Measurements from ENCODE around the gene SLC25A19. TPM values are rescaled to one million over a fixed set of nuclear protein-coding genes. Genes with fewer than 3 reads are reported as not detected.
"Not testable (repeated sequence)": the region's sequence is repeated elsewhere in the genome, so short reads cannot be mapped to it uniquely, and the experiment has no call there.

The SLC25A19 gene
- total RNA-seq, 2 experiments from 2014 or later = 27.6 to 30.5 TPM

DNA sequence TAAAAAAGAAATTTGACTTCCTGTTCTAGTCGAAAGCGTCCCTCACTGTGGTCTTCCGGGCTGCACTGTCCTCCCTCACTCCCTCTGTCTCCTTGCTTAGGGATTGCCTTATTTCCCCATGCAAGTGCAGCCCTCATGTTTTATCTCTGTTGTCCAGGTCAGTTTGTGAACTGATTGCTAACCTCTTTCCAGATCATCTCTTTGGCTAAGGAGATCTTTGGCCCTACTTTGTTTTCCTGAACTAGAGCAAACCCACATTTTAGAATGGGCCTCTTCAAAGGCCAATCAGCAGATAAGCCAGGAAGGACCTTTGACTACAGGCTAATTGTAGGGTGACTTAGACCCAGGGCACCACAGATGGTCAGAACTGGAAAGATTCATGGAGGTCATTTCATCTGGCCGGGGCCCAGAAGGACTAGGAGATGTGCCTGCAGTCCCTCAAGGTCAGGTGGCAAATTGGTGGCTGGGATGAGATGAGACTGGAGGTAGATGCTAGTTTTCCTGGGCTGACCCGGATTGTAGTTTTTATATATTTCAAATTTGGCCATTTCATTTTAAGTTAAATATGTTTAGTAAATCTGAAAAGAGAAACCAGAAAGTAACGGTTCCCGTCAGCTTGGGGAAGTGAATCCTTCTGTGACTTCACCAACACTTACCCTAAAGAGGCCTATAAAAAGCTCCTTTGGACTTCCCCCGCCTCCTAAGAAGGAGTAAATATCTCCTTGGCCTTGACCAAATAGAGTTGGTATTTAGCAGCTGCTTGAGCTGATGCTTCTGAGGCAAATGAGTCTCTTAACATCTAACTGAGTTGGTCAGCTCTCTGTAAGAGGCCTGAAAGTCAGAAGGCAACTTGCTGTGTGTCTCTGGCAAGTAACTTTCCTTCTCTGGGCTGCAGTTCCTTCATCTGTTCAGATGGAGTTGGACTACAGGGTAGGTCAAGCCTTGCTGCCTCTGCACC is 6.2 kb upstream of the SLC25A19 start:
- Mint-ChIP-seq H3K4me3 (no peak overlapping the region), H3K4me1 (peaks cover 29% of the 10 kb centered on the region), H3K36me3 (ENCODE audit: low read depth) (peaks cover 1% of the 10 kb centered on the region), H3K9me3 (no peaks in the 10 kb centered on the region), H3K27ac (peak overlapping the region; percentile 80), H3K27me3 (no peaks in the 10 kb centered on the region)
- ChIA-PET POLR2A (interaction anchor here (0.8 kb wide), 1 partner anchor 85 kb away, joined by 4 read pairs; no protein-coding TSS in a partner anchor), CTCF (interaction anchor here (0.6 to 3.3 kb wide), 6 partner anchors 24 to 557 kb away, joined by 3 to 15 read pairs (median 3); partner anchors contain the start of genes JPT1 and MIF4GD)
- no peak for DNase-seq

DNA sequence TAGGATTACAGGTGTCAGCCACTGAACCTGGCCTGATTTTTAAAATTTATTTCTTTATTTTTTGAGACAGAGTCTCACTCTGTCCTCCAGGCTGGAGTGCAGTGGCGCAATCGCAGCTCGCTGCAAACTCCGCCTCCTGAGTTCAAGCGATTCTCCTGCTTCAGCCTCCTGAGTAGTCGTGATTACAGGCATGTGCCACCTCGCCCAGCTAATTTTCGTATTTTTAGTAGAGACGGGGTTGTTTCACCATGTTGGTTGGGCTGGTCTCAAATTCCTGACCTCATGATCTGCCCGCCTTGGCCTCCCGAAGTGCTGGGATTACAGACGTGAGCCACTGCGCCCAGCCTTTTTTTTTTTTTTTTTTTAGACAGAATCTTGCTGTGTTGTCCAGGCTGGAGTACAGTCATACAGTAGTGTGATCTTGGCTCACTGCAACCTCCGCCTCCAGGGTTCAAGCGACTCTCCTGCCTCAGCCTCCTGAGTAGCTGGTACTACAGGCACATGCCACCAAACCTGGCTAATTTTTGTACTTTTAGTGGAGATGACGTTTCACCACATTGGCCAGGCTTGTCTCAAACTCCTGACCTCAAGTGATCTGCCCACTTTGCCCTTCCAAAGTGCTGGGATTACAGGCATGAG is 3.7 kb upstream of the SLC25A19 start:
- ChIA-PET POLR2A (interaction anchor here (0.6 kb wide), 2 partner anchors 57 to 221 kb away, joined by 3 read pairs; no protein-coding TSS in a partner anchor), CTCF (interaction anchor here (0.6 kb wide), 1 partner anchor 107 kb away, joined by 4 read pairs; no protein-coding TSS in a partner anchor)
- H3K27me3 Mint-ChIP-seq; DNase-seq; H3K36me3 Mint-ChIP-seq (ENCODE audit: low read depth); H3K4me3 Mint-ChIP-seq; H3K27ac Mint-ChIP-seq; H3K9me3 Mint-ChIP-seq: not testable (repeated sequence)
- peaks cover 36% of the 10 kb centered on the region for H3K4me1 Mint-ChIP-seq

DNA sequence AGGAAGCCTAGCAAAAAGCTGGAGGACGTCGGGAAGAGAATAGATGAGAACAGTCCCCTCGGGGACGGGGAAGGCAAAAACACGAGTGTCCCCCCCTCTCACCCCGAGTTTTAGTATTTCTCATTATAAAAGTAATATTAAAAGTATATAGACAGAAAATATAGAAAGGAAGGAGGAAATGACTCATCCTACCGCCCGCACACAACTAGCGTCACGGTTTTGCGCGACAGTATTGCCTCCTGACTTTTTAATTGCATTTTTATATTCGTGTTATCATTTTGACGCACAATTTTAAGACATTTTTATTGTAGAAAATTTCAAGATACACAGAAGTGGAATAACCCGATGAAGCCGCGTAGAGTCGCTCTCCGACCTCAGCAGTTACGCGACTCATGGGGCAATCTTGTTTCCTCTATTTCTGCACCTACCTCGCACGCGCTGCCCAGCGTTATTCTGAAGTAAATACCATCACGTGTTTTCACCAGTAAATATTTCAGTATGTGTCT is 652 bp upstream of the SLC25A19 start:
- H3K4me1 Mint-ChIP-seq = peaks cover 24% of the 10 kb centered on the region
- no peaks in the 10 kb centered on the region for H3K27me3 Mint-ChIP-seq
- ChIA-PET CTCF (interaction anchor here (0.6 to 3.0 kb wide), 14 partner anchors 12 to 1187 kb away, joined by 3 to 50 read pairs (median 4); partner anchors contain the start of genes GGA3, MIF4GD and MRPS7), POLR2A (interaction anchor here (0.7 to 1.8 kb wide), 5 partner anchors 15 to 263 kb away, joined by 3 to 20 read pairs (median 5); partner anchors contain the start of gene MIF4GD)
- peak; percentile 73 for DNase-seq
- H3K9me3 Mint-ChIP-seq = no peaks in the 10 kb centered on the region
- H3K27ac Mint-ChIP-seq = peak overlapping the region; percentile 100
- peak overlapping the region; percentile 98 for H3K4me3 Mint-ChIP-seq
- peaks cover 8% of the 10 kb centered on the region for H3K36me3 Mint-ChIP-seq (ENCODE audit: low read depth)

DNA sequence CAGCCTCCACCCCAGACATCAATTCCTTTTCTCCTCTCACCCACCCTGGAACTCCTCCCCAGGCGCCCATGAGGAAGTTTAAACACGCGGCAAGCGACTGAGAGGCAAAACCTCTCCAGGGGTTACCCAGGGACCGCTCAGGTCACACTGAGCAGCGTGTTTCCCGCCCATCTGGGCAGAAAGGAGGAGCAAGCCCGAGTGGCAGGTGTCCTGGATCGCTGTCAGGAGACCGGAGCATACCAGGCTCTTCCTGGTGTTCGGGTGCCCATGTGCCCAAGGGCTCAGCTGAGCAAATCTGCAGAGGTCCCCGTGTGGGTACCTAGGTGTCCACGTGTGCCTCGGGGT is 491 bp downstream of the SLC25A19 start:
- H3K27me3 Mint-ChIP-seq = no peaks in the 10 kb centered on the region

DNA sequence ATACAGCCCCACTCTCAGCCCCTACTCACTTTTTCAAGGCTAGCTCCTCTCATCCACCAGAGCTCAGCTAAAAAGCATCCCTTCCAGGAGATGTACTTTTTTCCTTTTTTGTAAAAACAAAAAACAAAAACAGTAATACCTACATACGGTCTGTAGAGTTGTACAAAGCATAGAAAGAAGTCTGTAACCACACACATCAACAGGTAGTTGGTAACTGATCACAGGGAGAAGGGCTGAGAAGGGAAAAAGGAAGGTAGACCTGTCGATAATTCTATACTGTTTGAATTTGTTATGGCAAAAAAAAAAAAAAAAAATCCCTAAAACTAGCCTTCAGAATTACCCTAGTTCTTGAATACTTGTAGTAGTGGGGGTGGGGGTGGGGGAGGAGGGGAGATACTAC is 874 bp downstream of the SLC25A19 start:
- Mint-ChIP-seq H3K27ac (peak overlapping the region; percentile 100), H3K4me1 (peaks cover 21% of the 10 kb centered on the region), H3K9me3 (no peaks in the 10 kb centered on the region), H3K27me3 (no peaks in the 10 kb centered on the region), H3K4me3 (peak overlapping the region; percentile 98), H3K36me3 (ENCODE audit: low read depth) (peaks cover 15% of the 10 kb centered on the region)
- ChIA-PET POLR2A (interaction anchor here (1.8 kb wide), 1 partner anchor 18 kb away, joined by 20 read pairs; the partner anchor contains the start of gene MIF4GD), CTCF (interaction anchor here (0.6 to 3.0 kb wide), 9 partner anchors 9 to 235 kb away, joined by 3 to 50 read pairs (median 3); partner anchors contain the start of genes GGA3 and MIF4GD)
- DNase-seq = no peak

More for the DNA sequence above, 491 bp downstream of the SLC25A19 start:
- Mint-ChIP-seq H3K36me3 (ENCODE audit: low read depth) (peaks cover 11% of the 10 kb centered on the region), H3K27ac (peak overlapping the region; percentile 100), H3K4me3 (peak overlapping the region; percentile 98), H3K9me3 (no peaks in the 10 kb centered on the region), H3K4me1 (peaks cover 21% of the 10 kb centered on the region)
- ChIA-PET POLR2A (interaction anchor here (0.7 to 1.8 kb wide), 5 partner anchors 14 to 124 kb away, joined by 3 to 20 read pairs (median 7); partner anchors contain the start of gene MIF4GD), CTCF (interaction anchor here (0.6 to 3.0 kb wide), 12 partner anchors 9 to 235 kb away, joined by 3 to 50 read pairs (median 4); partner anchors contain the start of genes GGA3 and MIF4GD)
- DNase-seq = peak; percentile 62

DNA sequence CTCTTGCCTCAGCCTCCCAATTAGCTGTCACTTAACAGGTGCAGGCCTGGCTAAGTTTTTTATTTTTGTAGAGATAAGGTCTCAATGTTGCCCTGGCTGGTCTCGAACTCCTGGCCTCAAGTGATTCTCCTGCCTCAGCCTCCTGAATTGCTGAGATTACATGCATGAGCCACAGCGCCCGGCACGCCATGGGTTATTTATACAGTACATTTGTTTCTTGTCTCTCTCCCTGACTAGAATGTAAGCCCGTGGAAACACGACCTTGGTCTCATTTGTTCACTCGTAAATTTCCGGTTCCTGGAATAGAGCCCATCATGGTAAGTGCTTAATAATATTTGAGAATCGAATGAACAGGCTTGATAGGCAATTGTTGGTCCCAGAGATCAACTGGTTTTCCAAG is 2.0 kb downstream of the SLC25A19 start:
- H3K36me3 Mint-ChIP-seq (ENCODE audit: low read depth) = peaks cover 17% of the 10 kb centered on the region
- H3K4me3 Mint-ChIP-seq = peak overlapping the region; percentile 25
- H3K9me3 Mint-ChIP-seq = no peaks in the 10 kb centered on the region
- DNase-seq = no peak
- ChIA-PET CTCF (interaction anchor here (1.1 to 3.7 kb wide), 2 partner anchors 16 to 47 kb away, joined by 3 to 27 read pairs; partner anchors contain the start of gene MIF4GD), POLR2A (no interaction called here)
- H3K4me1 Mint-ChIP-seq = peaks cover 21% of the 10 kb centered on the region
- H3K27me3 Mint-ChIP-seq = no peaks in the 10 kb centered on the region
- H3K27ac Mint-ChIP-seq = peak overlapping the region; percentile 100

DNA sequence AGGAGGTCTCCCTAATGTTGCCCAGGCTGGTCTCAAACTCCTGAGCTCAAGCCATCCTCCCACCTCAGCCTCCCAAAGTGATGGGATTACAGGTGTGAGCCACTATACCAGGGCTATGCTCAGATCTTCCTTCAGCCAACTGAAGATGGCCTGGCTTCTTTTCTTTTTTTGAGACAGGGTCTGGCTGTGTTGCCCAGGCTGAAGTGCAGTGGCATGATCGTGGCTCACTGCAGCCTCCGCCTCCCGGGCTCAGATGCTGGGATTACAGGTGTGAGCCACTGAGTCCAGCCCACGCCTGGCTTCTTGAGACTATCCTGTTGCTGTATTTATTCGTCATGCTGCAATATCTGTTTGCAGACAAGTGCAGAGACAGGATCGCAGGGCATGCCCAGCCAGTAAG is 4.1 kb downstream of the SLC25A19 start:
- Mint-ChIP-seq H3K36me3 (ENCODE audit: low read depth) (peaks cover 17% of the 10 kb centered on the region), H3K4me1 (peaks cover 16% of the 10 kb centered on the region), H3K27me3 (no peaks in the 10 kb centered on the region), H3K9me3 (no peaks in the 10 kb centered on the region), H3K4me3 (no peak overlapping the region), H3K27ac (no peak overlapping the region)
- DNase-seq = no peak
- ChIA-PET POLR2A (no interaction called here), CTCF (interaction anchor here (0.7 to 3.7 kb wide), 3 partner anchors 14 to 468 kb away, joined by 3 to 27 read pairs (median 3); partner anchors contain the start of gene MIF4GD)

DNA sequence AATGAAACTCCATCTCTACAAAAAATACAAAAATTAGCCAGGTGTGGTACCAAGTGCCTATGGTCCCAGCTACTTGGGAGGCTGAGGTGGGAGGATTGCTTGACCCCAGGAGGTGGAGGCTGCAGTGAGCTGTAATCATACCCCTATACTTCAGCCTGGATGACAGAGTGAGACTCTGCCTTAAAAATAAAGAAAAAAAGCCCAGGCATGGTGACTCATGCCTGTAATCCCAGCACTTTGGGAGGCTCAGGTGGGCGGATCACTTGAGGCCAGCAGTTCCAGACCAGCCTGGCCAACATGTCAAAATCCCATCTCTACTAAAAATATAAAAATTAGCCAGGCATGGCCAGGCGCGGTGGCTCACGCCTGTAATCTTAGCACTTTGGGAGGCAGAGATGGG is 9.0 kb downstream of the SLC25A19 start:
- CTCF ChIA-PET = interaction anchor here (1.1 to 4.5 kb wide), 2 partner anchors 9 to 18 kb away, joined by 4 to 35 read pairs; partner anchors contain the start of gene MIF4GD
- DNase-seq, H3K4me1 Mint-ChIP-seq, H3K27ac Mint-ChIP-seq, H3K27me3 Mint-ChIP-seq, H3K9me3 Mint-ChIP-seq, H3K4me3 Mint-ChIP-seq, POLR2A ChIA-PET: not testable (repeated sequence)
- peaks cover 15% of the 10 kb centered on the region for H3K36me3 Mint-ChIP-seq (ENCODE audit: low read depth)

DNA sequence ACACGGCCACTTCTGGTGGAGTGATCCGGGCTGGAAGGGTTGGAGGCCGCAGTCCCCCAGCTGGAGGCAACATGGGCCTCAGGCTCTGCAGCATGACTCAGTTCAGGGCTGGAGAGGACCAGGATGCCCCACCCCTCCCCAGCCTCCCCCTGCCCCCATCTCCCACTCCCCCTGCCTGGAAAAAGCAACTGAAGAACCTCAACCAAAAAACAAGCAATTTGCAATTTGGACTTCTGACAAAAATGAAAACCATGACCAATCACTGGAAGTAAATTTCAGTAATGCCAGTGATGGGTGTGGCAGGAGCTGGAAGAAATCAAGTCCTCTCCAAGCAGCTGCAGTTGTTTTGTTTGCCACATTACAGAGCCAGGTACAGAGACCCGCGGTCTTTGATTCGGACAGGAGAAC is 11.6 kb downstream of the SLC25A19 start:
- Mint-ChIP-seq H3K36me3 (ENCODE audit: low read depth) (peaks cover 18% of the 10 kb centered on the region), H3K4me1 (peaks cover 13% of the 10 kb centered on the region), H3K27ac (no peak overlapping the region), H3K27me3 (no peaks in the 10 kb centered on the region), H3K4me3 (no peak overlapping the region), H3K9me3 (no peaks in the 10 kb centered on the region)
- DNase-seq = no peak
- ChIA-PET CTCF (interaction anchor here (1.4 to 2.1 kb wide), 2 partner anchors 11 to 17 kb away, joined by 4 to 14 read pairs; partner anchors contain the start of genes GGA3, MRPS7 and SLC25A19), POLR2A (interaction anchor here (0.5 kb wide), 1 partner anchor 86 kb away, joined by 3 read pairs; no protein-coding TSS in a partner anchor)

DNA sequence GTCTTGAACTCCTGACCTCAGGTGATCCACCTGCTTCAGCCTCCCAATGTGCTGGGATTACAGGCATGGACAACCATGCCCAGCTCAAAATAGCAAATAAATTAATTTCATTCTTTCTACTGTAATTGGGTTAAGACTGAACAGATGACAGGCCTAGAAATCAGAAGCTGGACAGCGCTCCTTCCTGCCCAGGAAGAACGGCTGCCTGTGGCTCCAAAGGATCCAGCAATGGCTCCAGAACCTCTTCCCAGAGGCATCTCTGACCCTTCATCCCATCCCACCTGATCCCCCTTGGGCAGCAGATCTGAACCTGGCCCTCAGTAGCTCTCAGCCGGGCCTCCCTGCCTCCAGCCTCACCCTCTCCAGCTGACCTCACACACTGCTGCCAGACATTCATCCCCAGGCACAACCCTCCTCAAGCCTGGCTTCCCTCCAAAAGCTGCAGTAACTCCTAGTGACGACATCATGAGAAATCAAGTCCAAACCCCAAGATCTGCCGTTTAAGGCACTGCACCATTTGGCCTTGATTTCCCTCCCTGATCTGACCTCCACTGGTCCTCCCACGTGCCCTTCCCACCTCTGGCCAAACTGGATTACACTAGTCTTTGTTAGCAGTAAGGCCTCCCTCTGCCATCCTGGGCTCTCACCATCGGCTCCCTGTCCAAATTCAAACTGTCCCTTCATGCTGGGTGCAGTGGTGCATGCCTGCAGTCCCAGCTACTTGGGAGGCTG is 15.1 kb downstream of the SLC25A19 start:
- CTCF ChIA-PET = interaction anchor here (1.1 kb wide), 1 partner anchor 13 kb away, joined by 3 read pairs; the partner anchor contains the start of genes GGA3 and MRPS7
- H3K27me3 Mint-ChIP-seq = no peaks in the 10 kb centered on the region
- H3K4me1 Mint-ChIP-seq = peaks cover 27% of the 10 kb centered on the region
- DNase-seq = no peak
- H3K4me3 Mint-ChIP-seq = no peak overlapping the region
- POLR2A ChIA-PET = interaction anchor here (1.2 kb wide), 1 partner anchor 15 kb away, joined by 3 read pairs; the partner anchor contains the start of gene SLC25A19
- H3K9me3 Mint-ChIP-seq = no peaks in the 10 kb centered on the region
- H3K27ac Mint-ChIP-seq = no peak overlapping the region
- H3K36me3 Mint-ChIP-seq (ENCODE audit: low read depth) = peaks cover 20% of the 10 kb centered on the region

DNA sequence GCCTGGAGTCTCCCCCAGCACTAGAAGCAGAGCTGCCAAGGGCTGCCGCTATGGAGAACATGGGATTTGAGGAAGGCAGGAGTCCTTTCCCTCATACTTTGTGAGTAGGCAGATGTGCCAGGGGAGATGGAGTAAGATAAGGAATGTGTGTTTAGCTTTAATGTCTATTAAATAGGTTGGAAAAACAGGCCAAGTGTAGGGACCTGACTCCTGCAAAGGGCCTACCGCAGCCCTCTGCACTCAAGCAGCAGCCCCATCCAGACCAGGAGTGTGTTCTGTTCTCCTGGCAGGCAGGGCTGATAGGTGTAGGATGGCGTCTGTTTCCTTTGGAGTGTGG is 16.4 kb downstream of the SLC25A19 start:
- Mint-ChIP-seq H3K27ac (peak overlapping the region; percentile 84), H3K27me3 (no peaks in the 10 kb centered on the region), H3K9me3 (no peaks in the 10 kb centered on the region), H3K4me3 (peak overlapping the region; percentile 78), H3K4me1 (peaks cover 35% of the 10 kb centered on the region), H3K36me3 (ENCODE audit: low read depth) (peaks cover 20% of the 10 kb centered on the region)
- ChIA-PET POLR2A (no interaction called here), CTCF (interaction anchor here (0.6 to 4.4 kb wide), 7 partner anchors 11 to 1504 kb away, joined by 3 to 115 read pairs (median 10); partner anchors contain the start of genes GGA3, MRPS7 and SLC25A19)
- DNase-seq = no peak
